DOHH2 (cell line): ENCODE results near the gene GALNT18.

Source experiments
- H3F3A ChIP-seq: fragments of 200-600 bp; sonication (generic), shearing (Covaris generic); 2 replicates; pipeline ENCODE4 v1.6.0; 2016; ENCODE audit warnings: antibody characterized with exemption, mild to moderate bottlenecking; ENCODE audit not compliant: control insufficient read depth, insufficient read depth
- H3K27ac ChIP-seq: fragments of 200-600 bp; sonication (generic); 2 replicates; pipeline ENCODE4 v1.5.1; 2014; ENCODE audit warnings: low read depth, mild to moderate bottlenecking, low read length, moderate library complexity
- H3K27me3 ChIP-seq: fragments of 200-600 bp; sonication (generic); 2 replicates; pipeline ENCODE4 v1.6.1; 2014; ENCODE audit warnings: mild to moderate bottlenecking, low read length, mixed read lengths; ENCODE audit not compliant: control insufficient read depth
- H3K36me3 ChIP-seq: fragments of 200-600 bp; sonication (generic); 2 replicates; pipeline ENCODE4 v1.6.1; 2014; ENCODE audit warnings: mild to moderate bottlenecking, low read length, moderate library complexity, mixed read lengths; ENCODE audit not compliant: control insufficient read depth
- H3K4me1 ChIP-seq: fragments of 200-600 bp; sonication (generic); 2 replicates; pipeline ENCODE4 v1.6.1; 2014; ENCODE audit warnings: mild to moderate bottlenecking, low read length, mixed read lengths; ENCODE audit not compliant: control insufficient read depth
- H3K4me2 ChIP-seq: fragments of 200-600 bp; sonication (generic); 2 replicates; pipeline ENCODE4 v1.6.0; 2014; ENCODE audit warnings: mild to moderate bottlenecking, low read length, moderate library complexity
- H3K4me3 ChIP-seq: fragments of 200-600 bp; sonication (generic); 2 replicates; pipeline ENCODE4 v1.5.1; 2014; ENCODE audit warnings: mild to moderate bottlenecking, low read length, mixed read lengths
- H3K79me2 ChIP-seq: fragments of 200-600 bp; sonication (generic); 2 replicates; pipeline ENCODE4 v1.6.1; 2014; ENCODE audit warnings: mild to moderate bottlenecking, low read length, mixed read lengths; ENCODE audit not compliant: control insufficient read depth
- H3K9me2 ChIP-seq: fragments of 200-600 bp; sonication (generic); replicated peaks from 2 replicates; pipeline ENCODE4 v1.6.1; 2014; ENCODE audit warnings: mild to moderate bottlenecking, low read length, mixed read lengths; ENCODE audit not compliant: control insufficient read depth
- H3K9me3 ChIP-seq: fragments of 200-600 bp; sonication (generic); 2 replicates; pipeline ENCODE4 v1.6.1; 2014; ENCODE audit warnings: antibody characterized with exemption, low read length, mixed read lengths; ENCODE audit not compliant: control insufficient read depth, insufficient read depth
- H4K20me1 ChIP-seq: fragments of 200-600 bp; sonication (generic); 2 replicates; pipeline ENCODE4 v1.6.0; 2014; ENCODE audit warnings: low read depth, mild to moderate bottlenecking, antibody characterized with exemption, low read length, moderate library complexity; ENCODE audit not compliant: control insufficient read depth, insufficient read depth
- CTCF ChIP-seq: fragments of 200-600 bp; sonication (generic); IDR thresholded peaks from one replicate; pipeline ENCODE4 v1.5.1; 2014; ENCODE audit warnings: antibody characterized with exemption, mild to moderate bottlenecking, low read depth, low read length; ENCODE audit not compliant: poor library complexity, severe bottlenecking
- EZH2phosphoT487 ChIP-seq: fragments of 200-600 bp; sonication (generic); IDR thresholded peaks from 2 replicates; pipeline ENCODE4 v1.6.1; 2017; ENCODE audit warnings: borderline replicate concordance, mild to moderate bottlenecking, antibody characterized with exemption, low read length, moderate library complexity, mixed read lengths

Gene GALNT18

DNA sequence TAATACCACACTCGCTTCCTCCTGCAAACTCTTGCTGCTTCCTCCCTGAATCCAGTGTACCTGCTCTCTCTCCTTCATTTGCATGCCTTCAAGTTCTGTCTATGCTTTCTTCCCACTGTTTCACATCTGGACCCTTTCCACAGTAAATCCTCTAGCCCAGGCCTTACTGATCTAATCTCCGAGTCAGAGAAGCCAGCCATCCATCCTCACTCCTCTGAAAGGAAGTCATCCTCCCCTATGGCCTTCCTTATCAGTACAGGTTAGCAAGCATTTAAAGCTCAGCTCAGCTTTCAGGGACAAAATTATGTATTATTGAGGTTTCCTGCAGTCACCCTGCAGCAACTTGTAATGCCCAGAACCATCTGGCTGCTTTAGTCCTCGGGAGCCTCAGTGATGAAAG is 116.1 kb downstream of the GALNT18 start:
- Histone ChIP-seq H4K20me1 (no peaks in the 10 kb centered on the region), H3K4me1 (no peaks in the 10 kb centered on the region), H3K9me3 (no peaks in the 10 kb centered on the region), H3K36me3 (no peaks in the 10 kb centered on the region), H3K4me3 (no peak overlapping the region), H3K79me2 (no peaks in the 10 kb centered on the region), H3K9me2 (no peaks in the 10 kb centered on the region), H3K27ac (no peak overlapping the region), H3K27me3 (peaks cover 10% of the 10 kb centered on the region), H3K4me2 (no peak overlapping the region), H3F3A (no peaks in the 10 kb centered on the region)
- TF ChIP-seq EZH2phosphoT487 (no peak), CTCF (no peak)

DNA sequence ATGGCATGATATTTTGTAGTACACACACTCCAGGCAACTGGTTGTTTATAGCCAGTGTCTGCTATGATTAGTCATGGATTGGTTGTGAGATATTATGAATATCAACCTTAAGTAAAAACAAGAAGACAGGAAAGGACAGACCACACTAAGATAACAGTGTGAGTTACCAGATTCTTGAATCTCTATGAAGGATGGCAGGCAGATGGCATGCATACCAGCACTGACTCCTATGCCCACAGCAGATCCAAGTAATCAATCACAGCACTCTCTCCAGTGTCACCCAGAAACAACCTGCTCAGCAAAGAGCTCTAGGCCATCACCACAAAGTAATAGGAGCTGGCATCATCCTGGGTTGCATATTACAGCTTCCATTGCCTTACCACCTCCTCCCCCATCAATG is 116.6 kb downstream of the GALNT18 start:
- Histone ChIP-seq H3F3A (no peaks in the 10 kb centered on the region), H3K79me2 (no peaks in the 10 kb centered on the region), H3K27ac (no peak overlapping the region), H3K36me3 (no peaks in the 10 kb centered on the region), H4K20me1 (no peaks in the 10 kb centered on the region), H3K27me3 (peaks cover 10% of the 10 kb centered on the region), H3K9me3 (no peaks in the 10 kb centered on the region), H3K4me2 (no peak overlapping the region), H3K4me1 (no peaks in the 10 kb centered on the region), H3K9me2 (no peaks in the 10 kb centered on the region), H3K4me3 (no peak overlapping the region)
- TF ChIP-seq EZH2phosphoT487 (no peak), CTCF (no peak)

- no peak overlapping the region for H3K27ac ChIP-seq
- TF ChIP-seq CTCF (no peak), EZH2phosphoT487 (no peak)
- H3K4me1 ChIP-seq = no peaks in the 10 kb centered on the region
- no peaks in the 10 kb centered on the region for H3F3A ChIP-seq
- peaks cover 10% of the 10 kb centered on the region for H3K27me3 ChIP-seq
- H3K9me2 ChIP-seq = no peaks in the 10 kb centered on the region
- H3K36me3 ChIP-seq = no peaks in the 10 kb centered on the region
- H3K79me2 ChIP-seq = no peaks in the 10 kb centered on the region
- H4K20me1 ChIP-seq = no peaks in the 10 kb centered on the region
- no peaks in the 10 kb centered on the region for H3K9me3 ChIP-seq
- no peak overlapping the region for H3K4me2 ChIP-seq
- no peak overlapping the region for H3K4me3 ChIP-seq
These were observed 117.7 kb downstream of the GALNT18 start for GRCh38 chr11:11504071-11504470.
